HUES6 (cell line): ENCODE data around the gene PWWP2B.

Experiments
- H3K27ac ChIP-seq: 2 replicates; pipeline ENCODE4 v1.7.0; 2013; ENCODE audit warnings: low read depth, mild to moderate bottlenecking, low read length, inconsistent platforms
- H3K27me3 ChIP-seq: 2 replicates; pipeline ENCODE4 v1.6.1; 2013; ENCODE audit warnings: low read length; ENCODE audit not compliant: control insufficient read depth, insufficient read depth
- H3K36me3 ChIP-seq: 2 replicates; pipeline ENCODE4 v1.6.1; 2013; ENCODE audit warnings: low read length; ENCODE audit not compliant: control insufficient read depth, insufficient read depth
- H3K4me1 ChIP-seq: 2 replicates; pipeline ENCODE4 v1.6.1; 2013; ENCODE audit warnings: low read length; ENCODE audit not compliant: control insufficient read depth, insufficient read depth
- H3K4me3 ChIP-seq: 2 replicates; pipeline ENCODE4 v1.5.1; 2013; ENCODE audit warnings: low read depth, low read length
- H3K9ac ChIP-seq: one replicate; pipeline ENCODE4 v1.6.1; 2013; ENCODE audit warnings: mild to moderate bottlenecking, low read length
- H3K9me3 ChIP-seq: 2 replicates; pipeline ENCODE4 v1.6.1; 2013; ENCODE audit warnings: low read depth, low read length; ENCODE audit not compliant: control insufficient read depth, insufficient read depth

Gene PWWP2B

DNA sequence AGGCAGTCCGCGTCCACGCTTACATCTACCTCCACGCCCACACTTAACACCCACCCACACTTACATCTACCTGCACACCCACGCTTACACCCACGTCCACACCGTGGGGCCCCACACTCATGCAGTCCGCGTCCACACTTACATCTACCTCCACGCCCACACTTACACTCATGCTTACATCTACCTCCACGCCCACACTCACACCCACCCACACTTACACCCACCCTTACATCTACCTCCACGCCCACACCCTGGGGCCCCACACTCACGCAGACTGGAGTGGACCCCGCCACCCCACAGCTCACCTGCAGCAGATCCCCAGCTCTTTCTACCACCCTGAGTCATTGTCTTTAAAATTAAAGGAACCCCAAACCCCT is 32.4 kb upstream of the PWWP2B start:
- H3K9ac ChIP-seq: no peak overlapping the region
- no peak overlapping the region for H3K4me3 ChIP-seq
- H3K36me3 ChIP-seq: 0 out of 2 replicates have a peak, but pooled peaks cover 4% of the 10 kb centered on the region
- no peaks in the 10 kb centered on the region for H3K27me3 ChIP-seq
- no peaks in the 10 kb centered on the region for H3K9me3 ChIP-seq
- H3K27ac ChIP-seq: no peak overlapping the region
- H3K4me1 ChIP-seq: peaks cover 5% of the 10 kb centered on the region; the same call in 1 of the 2 replicates

DNA sequence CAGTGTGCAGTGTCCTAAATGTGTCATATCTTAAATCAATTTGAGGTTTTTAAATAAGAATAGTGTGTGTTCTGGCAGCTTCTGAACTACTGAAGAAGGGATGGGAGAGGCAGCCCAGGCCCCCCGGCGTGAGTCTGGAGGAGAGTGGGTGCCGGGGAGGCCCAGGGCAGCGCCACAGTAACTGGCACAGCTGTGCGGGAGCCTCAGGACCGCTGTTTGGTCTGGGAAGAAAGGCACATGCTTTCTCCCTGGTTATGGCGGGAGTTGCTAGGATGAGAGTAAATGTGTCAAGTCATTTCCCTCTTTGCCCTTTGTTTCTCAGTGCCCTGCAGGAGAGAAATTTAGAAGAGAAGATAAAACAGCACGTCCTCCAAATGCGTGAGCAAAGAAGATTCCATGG is 31.9 kb upstream of the PWWP2B start:
- no peak overlapping the region for H3K27ac ChIP-seq
- no peaks in the 10 kb centered on the region for H3K9me3 ChIP-seq
- H3K27me3 ChIP-seq: no peaks in the 10 kb centered on the region
- H3K4me1 ChIP-seq: peaks cover 8% of the 10 kb centered on the region; the same call in 1 of the 2 replicates
- no peak overlapping the region for H3K9ac ChIP-seq
- 0 out of 2 replicates have a peak, but pooled peaks cover 4% of the 10 kb centered on the region for H3K36me3 ChIP-seq
- H3K4me3 ChIP-seq: no peak overlapping the region

DNA sequence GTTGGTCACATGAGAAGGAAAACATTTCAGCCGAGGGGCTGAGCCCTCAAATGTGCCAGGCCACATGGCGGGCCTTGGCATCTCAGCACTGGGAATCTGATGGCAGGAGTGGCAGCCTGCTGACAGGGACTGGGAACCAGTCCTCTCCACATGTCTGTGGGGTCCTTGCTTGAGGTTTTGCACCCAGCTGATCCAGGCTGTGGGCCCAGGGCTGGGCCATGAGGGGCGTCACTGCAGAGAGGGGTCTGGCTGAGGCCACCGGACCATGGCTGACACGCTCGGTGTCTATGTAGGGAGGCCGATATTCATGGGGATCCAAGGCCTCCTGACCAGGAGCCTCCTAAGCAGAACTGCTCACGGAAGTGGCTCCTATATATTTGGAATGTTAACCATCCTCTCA is 31.0 kb upstream of the PWWP2B start:
- no peak overlapping the region for H3K9ac ChIP-seq
- no peak overlapping the region for H3K27ac ChIP-seq
- H3K27me3 ChIP-seq: no peaks in the 10 kb centered on the region
- H3K9me3 ChIP-seq: no peaks in the 10 kb centered on the region
- H3K4me3 ChIP-seq: no peak overlapping the region
- peaks cover 8% of the 10 kb centered on the region; the same call in 1 of the 2 replicates for H3K4me1 ChIP-seq
- H3K36me3 ChIP-seq: 0 out of 2 replicates have a peak, but pooled peaks cover 4% of the 10 kb centered on the region

DNA sequence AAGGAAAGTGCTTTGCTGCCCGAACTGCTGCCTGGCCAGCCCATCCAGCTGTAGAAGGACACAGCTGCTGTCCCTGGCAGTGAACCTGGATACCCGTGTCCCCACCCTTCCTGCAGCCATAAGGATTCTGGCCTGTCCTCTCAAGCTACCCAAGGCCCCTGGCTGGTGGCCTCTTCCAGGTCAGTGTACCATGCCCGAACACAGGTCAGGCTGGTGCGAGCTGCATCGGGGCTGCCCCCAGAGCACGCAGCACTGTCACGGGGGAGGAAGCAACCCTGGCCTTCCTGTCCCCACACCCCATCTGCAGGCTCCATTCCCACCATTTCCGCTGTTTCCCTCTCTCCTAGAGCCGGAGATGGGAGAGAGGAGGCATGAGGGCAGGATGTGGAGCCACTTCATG is 30.5 kb upstream of the PWWP2B start:
- Histone ChIP-seq H3K9ac (no peak overlapping the region), H3K36me3 (0 out of 2 replicates have a peak, but pooled peaks cover 4% of the 10 kb centered on the region), H3K9me3 (no peaks in the 10 kb centered on the region), H3K4me3 (no peak overlapping the region), H3K4me1 (peaks cover 8% of the 10 kb centered on the region; the same call in 1 of the 2 replicates), H3K27ac (no peak overlapping the region), H3K27me3 (no peaks in the 10 kb centered on the region)

DNA sequence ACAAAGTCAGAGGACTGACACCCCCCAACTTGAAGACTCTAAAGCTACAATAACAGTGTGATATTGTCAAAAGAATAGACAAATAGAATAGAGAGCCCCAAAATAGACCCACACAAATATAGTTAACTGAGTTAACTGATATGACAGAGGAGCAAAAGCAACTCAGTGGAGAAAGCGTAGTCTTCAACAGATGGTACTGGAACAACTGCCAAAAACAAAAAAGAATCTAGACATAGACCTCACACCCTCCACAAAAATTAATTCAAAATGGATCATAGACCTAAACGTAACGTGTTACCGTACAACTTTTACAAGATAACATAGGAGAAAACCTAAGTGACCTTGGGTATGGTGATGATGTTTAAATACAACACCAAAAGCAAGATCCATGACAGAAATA is 28.6 kb upstream of the PWWP2B start:
- Histone ChIP-seq H3K4me3 (no peak overlapping the region), H3K27ac (no peak overlapping the region), H3K4me1 (peaks cover 8% of the 10 kb centered on the region; the same call in 1 of the 2 replicates), H3K9me3 (no peaks in the 10 kb centered on the region), H3K27me3 (no peaks in the 10 kb centered on the region), H3K36me3 (0 out of 2 replicates have a peak, but pooled peaks cover 4% of the 10 kb centered on the region), H3K9ac (no peak overlapping the region)

DNA sequence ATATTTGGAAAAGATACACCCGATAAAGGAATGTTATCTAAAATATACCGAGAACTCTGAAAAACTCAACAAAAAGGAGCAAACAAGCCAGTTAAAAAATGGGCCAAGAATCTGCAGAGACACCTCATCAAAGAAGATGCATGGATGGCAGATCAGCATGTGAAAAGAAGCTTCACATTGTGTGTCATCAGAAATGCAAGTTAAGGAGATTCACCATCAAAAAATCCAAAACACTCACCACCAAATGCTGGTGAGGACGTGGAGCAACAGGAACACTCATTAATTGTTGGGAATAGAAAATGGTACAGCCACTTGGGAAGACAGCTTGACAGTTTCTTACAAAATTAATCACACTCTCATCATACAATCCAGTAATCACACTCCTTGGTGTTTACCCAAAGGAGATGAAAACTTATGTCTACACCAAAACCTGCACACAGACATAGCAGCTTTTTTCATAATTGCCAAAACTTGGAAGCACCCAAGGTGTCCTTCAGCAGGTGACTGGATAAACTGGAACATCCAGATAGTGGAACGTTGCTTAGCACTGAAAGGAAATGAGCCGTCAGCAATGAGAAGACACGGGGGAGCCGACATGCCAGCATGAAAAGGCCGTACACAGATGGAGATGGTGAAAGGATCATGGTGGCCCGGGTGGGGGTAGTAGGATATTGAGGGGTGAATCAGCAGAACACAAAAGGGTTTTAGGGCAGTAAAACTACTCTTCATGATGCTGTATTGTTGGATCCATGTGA is 27.9 kb upstream of the PWWP2B start:
- Histone ChIP-seq H3K36me3 (0 out of 2 replicates have a peak, but pooled peaks cover 4% of the 10 kb centered on the region), H3K27ac (no peak overlapping the region), H3K27me3 (no peaks in the 10 kb centered on the region), H3K4me3 (no peak overlapping the region), H3K9me3 (no peaks in the 10 kb centered on the region), H3K4me1 (peaks cover 8% of the 10 kb centered on the region; the same call in 1 of the 2 replicates), H3K9ac (no peak overlapping the region)

DNA sequence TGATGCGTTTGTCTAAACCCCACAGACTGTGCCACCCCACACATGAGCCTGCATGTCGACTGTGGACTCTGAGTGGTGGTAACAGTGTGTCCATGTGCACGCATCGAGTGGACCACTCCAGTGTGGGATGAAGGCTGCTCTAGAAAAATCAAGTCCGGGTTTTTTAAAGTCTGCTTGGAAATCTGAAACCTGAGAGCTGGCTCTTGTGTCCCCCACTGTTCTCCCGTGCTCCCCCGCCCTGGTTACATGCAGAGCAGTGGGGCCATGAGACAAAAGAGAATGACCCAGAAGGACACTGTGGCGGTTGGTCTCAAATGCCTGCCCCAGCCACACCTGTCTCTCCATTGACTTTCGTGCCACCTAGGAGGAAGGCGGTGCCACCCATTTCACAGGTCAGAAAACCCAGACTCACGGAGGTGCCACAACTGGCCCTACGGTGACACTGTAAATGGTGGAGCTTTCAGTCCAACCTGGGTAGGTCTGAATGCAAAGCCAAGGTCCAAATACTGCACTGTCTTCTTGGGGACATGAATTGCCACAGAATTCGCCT is 27.3 kb upstream of the PWWP2B start:
- H3K4me3 ChIP-seq: no peak overlapping the region
- H3K27ac ChIP-seq: no peak overlapping the region
- peaks cover 8% of the 10 kb centered on the region; the same call in 1 of the 2 replicates for H3K4me1 ChIP-seq
- no peaks in the 10 kb centered on the region for H3K9me3 ChIP-seq
- H3K27me3 ChIP-seq: no peaks in the 10 kb centered on the region
- H3K36me3 ChIP-seq: 0 out of 2 replicates have a peak, but pooled peaks cover 4% of the 10 kb centered on the region
- H3K9ac ChIP-seq: no peak overlapping the region

DNA sequence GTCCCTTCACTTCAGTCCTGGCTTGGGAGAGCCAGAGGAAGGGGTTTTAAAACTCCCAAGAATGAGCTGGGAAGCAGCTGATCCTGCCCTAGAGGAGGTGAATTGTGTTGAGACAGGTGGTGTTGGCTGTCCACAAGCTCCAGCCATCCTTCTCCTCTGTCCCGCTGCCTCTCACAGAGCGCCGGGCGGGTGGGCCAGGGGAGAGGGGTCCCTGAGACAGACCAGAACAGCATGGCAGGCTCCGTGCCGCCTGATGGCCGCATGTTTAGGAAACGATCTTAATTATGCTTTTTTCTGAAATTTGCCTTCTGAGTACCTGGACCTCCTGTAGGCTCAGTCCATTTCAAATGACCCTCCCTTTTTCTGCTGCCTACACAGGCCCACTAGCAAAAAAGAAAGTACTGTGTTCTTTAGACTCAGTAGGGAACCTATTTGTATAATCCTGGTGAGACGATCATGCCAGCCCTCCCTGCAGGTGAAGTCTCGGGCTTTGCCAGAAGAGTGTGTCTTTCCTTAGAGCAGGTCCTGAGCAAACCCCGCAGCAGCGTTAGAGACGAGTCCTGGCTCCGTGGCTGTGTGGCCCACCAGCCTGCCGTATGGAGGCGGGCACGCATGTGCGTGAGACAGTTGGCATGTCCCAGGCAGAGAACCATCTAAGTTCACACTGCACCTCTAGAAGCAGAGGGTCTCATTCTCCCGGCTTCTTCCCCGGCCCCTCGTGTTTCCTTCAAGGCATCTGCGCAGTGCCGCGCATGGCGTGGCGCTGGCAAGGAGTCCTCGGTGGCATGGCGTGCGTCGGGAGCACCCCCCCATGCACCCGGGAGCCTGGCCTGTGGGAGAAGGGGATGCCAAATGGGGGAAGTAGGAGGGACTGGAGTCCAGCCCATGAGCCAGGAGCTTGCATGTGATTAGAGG is 26.3 kb upstream of the PWWP2B start:
- Histone ChIP-seq H3K27me3 (no peaks in the 10 kb centered on the region), H3K36me3 (0 out of 2 replicates have a peak, but pooled peaks cover 4% of the 10 kb centered on the region), H3K9ac (no peak overlapping the region), H3K9me3 (no peaks in the 10 kb centered on the region), H3K4me1 (peaks cover 13% of the 10 kb centered on the region; the same call in 1 of the 2 replicates), H3K4me3 (no peak overlapping the region), H3K27ac (no peak overlapping the region)

DNA sequence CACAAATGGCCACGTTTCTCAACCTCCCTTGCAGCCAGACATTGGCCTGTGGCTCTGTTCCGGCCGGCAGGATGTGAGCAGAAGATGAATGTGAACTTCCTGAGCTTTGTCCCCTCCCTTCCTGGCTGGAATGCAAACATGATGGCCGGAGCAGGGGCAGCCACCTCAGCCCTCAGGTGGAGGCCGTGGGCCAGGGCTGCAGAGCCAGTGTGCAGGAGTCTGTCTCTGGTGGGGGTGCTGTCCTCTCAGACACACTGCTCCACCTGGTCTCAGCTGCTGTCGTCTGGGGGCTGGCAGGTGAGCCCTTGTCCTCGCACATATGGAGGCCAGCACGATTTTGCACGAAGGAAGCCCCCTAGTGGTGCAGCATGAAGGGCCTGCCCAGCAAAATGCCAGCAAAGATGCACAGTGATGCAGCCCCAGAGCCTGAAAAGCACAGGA is 25.3 kb upstream of the PWWP2B start:
- H3K9ac ChIP-seq: no peak overlapping the region
- H3K4me3 ChIP-seq: no peak overlapping the region
- no peaks in the 10 kb centered on the region for H3K9me3 ChIP-seq
- no peak overlapping the region for H3K27ac ChIP-seq
- H3K27me3 ChIP-seq: no peaks in the 10 kb centered on the region
- H3K36me3 ChIP-seq: 0 out of 2 replicates have a peak, but pooled peaks cover 2% of the 10 kb centered on the region
- H3K4me1 ChIP-seq: peaks cover 14% of the 10 kb centered on the region; the same call in 1 of the 2 replicates

DNA sequence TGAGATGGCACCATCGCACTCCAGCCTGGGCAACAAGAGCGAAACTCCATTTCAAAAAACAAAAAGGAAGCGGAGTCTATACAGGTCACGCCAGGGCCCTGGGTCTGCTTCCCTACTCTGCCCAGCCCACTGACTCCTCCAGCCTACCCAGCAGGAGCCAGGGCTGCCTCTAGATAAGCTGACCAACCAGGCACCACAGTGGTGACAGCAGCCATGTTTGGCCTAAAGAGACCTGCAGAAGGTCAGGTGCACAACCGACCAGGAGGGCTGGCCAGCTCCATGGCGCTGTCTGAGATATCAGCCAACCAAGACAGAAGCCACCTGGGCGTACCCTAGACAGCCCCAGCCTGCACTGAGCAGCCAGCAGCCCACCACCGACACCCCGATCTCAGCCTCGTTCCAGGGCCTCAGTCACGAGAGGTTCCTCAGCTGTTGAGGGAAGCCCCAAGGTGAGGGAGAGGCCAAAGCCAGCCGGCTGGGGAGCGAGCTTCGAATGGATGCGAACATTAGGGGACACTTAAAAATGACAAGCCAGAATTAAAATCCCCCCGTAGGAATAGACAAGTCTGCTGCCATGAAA is 24.4 kb upstream of the PWWP2B start:
- Histone ChIP-seq H3K9ac (no peak overlapping the region), H3K27me3 (no peaks in the 10 kb centered on the region), H3K36me3 (no peaks in the 10 kb centered on the region), H3K4me1 (peaks cover 14% of the 10 kb centered on the region; the same call in 1 of the 2 replicates), H3K4me3 (no peak overlapping the region), H3K27ac (no peak overlapping the region), H3K9me3 (no peaks in the 10 kb centered on the region)
